Smooth muscle cell (in vitro differentiated cells): ENCODE measurements around the gene CAST. TPM values are rescaled to one million over a fixed set of nuclear protein-coding genes. Genes with fewer than 3 reads are reported as not detected.
A peak's percentile ranks its signal among the peaks of the same experiment; 100 is the strongest.

Experiments used
- DNase-seq: peaks from one replicate; lab custom pipeline; 2025; ENCODE audit not compliant: unreplicated experiment; lab: John Stamatoyannopoulos, UW
- H2AFZ ChIP-seq: fragments of 200-600 bp; sonication (generic); 2 replicates; pipeline ENCODE4 v1.6.0; 2016; ENCODE audit warnings: antibody characterized with exemption, low read depth, mild to moderate bottlenecking
- H3F3A ChIP-seq: fragments of 200-600 bp; sonication (generic); 2 replicates; pipeline ENCODE4 v1.6.0; 2017; ENCODE audit warnings: antibody characterized with exemption, low read depth
- H3K27ac ChIP-seq: fragments of 200-600 bp; sonication (generic); 2 replicates; pipeline ENCODE4 v1.5.1; 2016; ENCODE audit warnings: low read depth, mild to moderate bottlenecking
- H3K27me3 ChIP-seq: fragments of 200-600 bp; sonication (generic); 2 replicates; pipeline ENCODE4 v1.6.1; 2016; ENCODE audit warnings: low read depth, mild to moderate bottlenecking
- H3K36me3 ChIP-seq: fragments of 200-600 bp; sonication (generic); 2 replicates; pipeline ENCODE4 v1.5.1; 2016; ENCODE audit warnings: low read depth
- H3K4me1 ChIP-seq: fragments of 200-600 bp; sonication (generic); 2 replicates; pipeline ENCODE4 v1.5.1; 2016; ENCODE audit warnings: low read depth
- H3K4me2 ChIP-seq: fragments of 200-600 bp; sonication (generic); 2 replicates; pipeline ENCODE4 v1.6.0; 2016; ENCODE audit warnings: mild to moderate bottlenecking
- H3K4me3 ChIP-seq: fragments of 200-600 bp; sonication (generic); 2 replicates; pipeline ENCODE4 v1.5.1; 2016; ENCODE audit warnings: mild to moderate bottlenecking
- H3K79me2 ChIP-seq: fragments of 200-600 bp; sonication (generic); 2 replicates; pipeline ENCODE4 v1.6.0; 2016; ENCODE audit warnings: low read depth, mild to moderate bottlenecking
- H3K9ac ChIP-seq: fragments of 200-600 bp; sonication (generic); 2 replicates; pipeline ENCODE4 v1.6.0; 2016; ENCODE audit warnings: low read depth
- H3K9me3 ChIP-seq: fragments of 200-600 bp; sonication (generic); replicated peaks from 2 replicates; pipeline ENCODE4 v1.5.1; 2016; ENCODE audit warnings: low read depth
- H4K20me1 ChIP-seq: fragments of 200-600 bp; sonication (generic); 2 replicates; pipeline ENCODE4 v1.6.0; 2016; ENCODE audit warnings: low read depth
- CTCF ChIP-seq: fragments of 200-600 bp; sonication (generic); IDR thresholded peaks from 2 replicates; pipeline ENCODE4 v1.5.1; 2017; ENCODE audit warnings: borderline replicate concordance, mild to moderate bottlenecking, antibody characterized with exemption; ENCODE audit not compliant: insufficient read depth, poor library complexity, severe bottlenecking
- WGBS: methylation state at CpG from one replicate; pipeline ENCODE4 v1.1.7; 2016; ENCODE audit warnings: low lambda C conversion rate; 5-methylcytosine and 5-hydroxymethylcytosine counted together
- polyA plus RNA-seq: library from polyadenylated mRNA; unstranded; fragments of >200 nt; fragmentation: Nextera tagmentation; extraction: Ambion mirVana; gene quantifications from 2 replicates; pipeline ENCODE4 v1.2.1, GENCODE V29; 2016
- total RNA-seq: library from RNA; depleted of rRNA; stranded (reverse); fragments of >200 nt; gene quantifications from 2 replicates; pipeline ENCODE4 v1.2.3, GENCODE V29; 2014

CAST gene
- total and polyA plus RNA-seq, 2 experiments from 2014 or later, result 76.2 to 189 TPM

GRCh38 chr5:96636594-96636993 is 25.6 kb upstream of the CAST start:
- H4K20me1 ChIP-seq, result no peaks in the 10 kb centered on the region
- no peak overlapping the region for H2AFZ ChIP-seq
- TF ChIP-seq CTCF, result no peak
- no peak overlapping the region for H3K9ac ChIP-seq
- peaks cover 3% of the 10 kb centered on the region for H3K4me1 ChIP-seq
- no peaks in the 10 kb centered on the region for H3K36me3 ChIP-seq
- no peaks in the 10 kb centered on the region for H3K79me2 ChIP-seq
- no peak overlapping the region for H3K4me3 ChIP-seq
- no peak for DNase-seq
- H3F3A ChIP-seq, result peaks cover 6% of the 10 kb centered on the region
- no peaks in the 10 kb centered on the region for H3K9me3 ChIP-seq
- 75% methylated on average over 4 of the region's 4 CpGs for WGBS
- H3K27ac ChIP-seq, result peak overlapping the region; percentile 9
- no peaks in the 10 kb centered on the region for H3K27me3 ChIP-seq
- H3K4me2 ChIP-seq, result no peak overlapping the region

GRCh38 chr5:96637196-96637595 is 25.0 kb upstream of the CAST start:
- WGBS, result 66% methylated on average over 1 of the region's 1 CpG
- no peaks in the 10 kb centered on the region for H3K36me3 ChIP-seq
- no peaks in the 10 kb centered on the region for H3K27me3 ChIP-seq
- DNase-seq, result no peak
- no peak overlapping the region for H3K4me3 ChIP-seq
- H3K27ac ChIP-seq, result peak overlapping the region; percentile 9
- no peak overlapping the region for H3K9ac ChIP-seq
- no peak for TF ChIP-seq CTCF
- H3K9me3 ChIP-seq, result no peaks in the 10 kb centered on the region
- H4K20me1 ChIP-seq, result no peaks in the 10 kb centered on the region
- no peaks in the 10 kb centered on the region for H3K79me2 ChIP-seq
- no peak overlapping the region for H3K4me2 ChIP-seq
- peaks cover 6% of the 10 kb centered on the region for H3F3A ChIP-seq
- peaks cover 3% of the 10 kb centered on the region for H3K4me1 ChIP-seq
- H2AFZ ChIP-seq, result no peak overlapping the region

GRCh38 chr5:96638561-96638960 is 23.6 kb upstream of the CAST start:
- Histone ChIP-seq H4K20me1 (no peaks in the 10 kb centered on the region), H3K9ac (no peak overlapping the region), H3K27me3 (no peaks in the 10 kb centered on the region), H3K4me1 (peaks cover 1% of the 10 kb centered on the region), H3K27ac (no peak overlapping the region), H3F3A (peaks cover 4% of the 10 kb centered on the region), H3K4me2 (no peak overlapping the region), H3K79me2 (no peaks in the 10 kb centered on the region), H3K4me3 (no peak overlapping the region), H3K36me3 (no peaks in the 10 kb centered on the region), H2AFZ (no peak overlapping the region), H3K9me3 (no peaks in the 10 kb centered on the region)
- TF ChIP-seq CTCF, result no peak
- 88% methylated on average over 3 of the region's 3 CpGs for WGBS
- DNase-seq, result no peak

GRCh38 chr5:96640696-96641095 is 21.5 kb upstream of the CAST start:
- Histone ChIP-seq H3K27ac (no peak overlapping the region), H3K9me3 (no peaks in the 10 kb centered on the region), H3K4me3 (no peak overlapping the region), H3K9ac (no peak overlapping the region), H3K27me3 (no peaks in the 10 kb centered on the region), H3K36me3 (no peaks in the 10 kb centered on the region), H4K20me1 (no peaks in the 10 kb centered on the region), H2AFZ (no peak overlapping the region), H3K4me2 (no peak overlapping the region), H3K79me2 (no peaks in the 10 kb centered on the region), H3K4me1 (no peaks in the 10 kb centered on the region), H3F3A (no peaks in the 10 kb centered on the region)
- no peak for DNase-seq
- TF ChIP-seq CTCF, result no peak
- 85% methylated on average over 3 of the region's 3 CpGs for WGBS
